HCT116 (cell line): ENCODE measurements around the gene ARHGAP23. TPM values are rescaled to one million over a fixed set of nuclear protein-coding genes. Genes with fewer than 3 reads are reported as not detected.
A peak's percentile ranks its signal among the peaks of the same experiment; 100 is the strongest.

Experiments
- ATAC-seq: fragments of 200-7000 bp; cut with Tn5 transposase; 2 replicates; pipeline ENCODE4 v1.9.1; 2020; ENCODE audit warnings: mild to moderate bottlenecking, moderate library complexity
- BruUV-seq: library from RNA; stranded (reverse); fragments of 400-500 nt; replicated peaks from 2 replicates; lab custom pipeline; 2021; lab: Mats Ljungman, UMichigan
- CTCF ChIA-PET: fragments of 300-600 bp; sonication (Branson Sonifier 250); formaldehyde crosslinking; loops from one replicate; lab custom pipeline; 2021; ENCODE audit warnings: antibody characterized with exemption; lab: Charles Lee
- POLR2A ChIA-PET: fragments of 300-600, 350-600 bp; sonication (Branson Sonifier 250); formaldehyde crosslinking; loops from one replicate; lab custom pipeline; 2021; ENCODE audit warnings: antibody characterized with exemption; lab: Charles Lee
- RAD21 ChIA-PET, 2 experiments: fragments of 300-600 bp; sonication (Branson Sonifier 250); formaldehyde crosslinking; loops; one replicate each; lab custom pipeline; 2023; ENCODE audit warnings: low total read pairs in 2 of 2; ENCODE audit not compliant: uncharacterized antibody in 2 of 2, unreplicated experiment in 2 of 2, low non-redundant PET in 1 of 2; lab: Charles Lee
- DNase-seq: peaks from one replicate; pipeline ENCODE4 v3.0.0-alpha.2; 2010; ENCODE audit warnings: low read depth, low spot score
- H2AFZ ChIP-seq: fragments of 200-600 bp; shearing (Covaris generic), sonication (generic); 2 replicates; pipeline ENCODE4 v1.6.1; 2017; ENCODE audit warnings: low read depth, mixed run types, mixed read lengths, antibody characterized with exemption, low read length; ENCODE audit not compliant: poor library complexity, severe bottlenecking
- H3K27ac ChIP-seq: 2 replicates; pipeline ENCODE4 v1.5.1; 2012; ENCODE audit warnings: low read depth, low read length
- H3K27me3 ChIP-seq: fragments of 200-600 bp; sonication (generic); 2 replicates; pipeline ENCODE4 v1.6.1; 2016; ENCODE audit warnings: mixed run types, low read length, mixed read lengths; ENCODE audit not compliant: insufficient read depth
- H3K36me3 ChIP-seq, 2 experiments: fragments of 200-500 bp in 1 of 2; fragments of 200-600 bp in 1 of 2; sonication (Bioruptor generic) in 1 of 2; sonication (generic) in 1 of 2; 2 replicates each; pipeline versions ENCODE4 v1.5.1 to v1.6.1; 2014 to 2016; ENCODE audit warnings: low read length in 2 of 2, inconsistent platforms in 1 of 2, mixed read lengths in 1 of 2, mixed run types in 1 of 2; ENCODE audit not compliant: insufficient read depth in 2 of 2, control insufficient read depth in 1 of 2
- H3K4me1 ChIP-seq, 2 experiments: fragments of 200-600 bp in 1 of 2; sonication (generic) in 1 of 2; 2 replicates each; pipeline versions ENCODE4 v1.5.1 to v1.6.1; 2012 to 2017; ENCODE audit warnings: low read length in 2 of 2, inconsistent platforms in 1 of 2, mild to moderate bottlenecking in 1 of 2, mixed read lengths in 1 of 2, mixed run types in 1 of 2, moderate library complexity in 1 of 2; ENCODE audit not compliant: insufficient read depth in 2 of 2, control insufficient read depth in 1 of 2
- H3K4me2 ChIP-seq: fragments of 200-600 bp; sonication (generic); 2 replicates; pipeline ENCODE4 v1.6.1; 2017; ENCODE audit warnings: mixed run types, low read length, mixed read lengths
- H3K4me3 ChIP-seq, 2 experiments: fragments of 200-600 bp in 1 of 2; sonication (generic) in 1 of 2; replicated peaks in 1 of 2; 2 replicates each; pipeline ENCODE4 v1.5.1; 2011 to 2016; ENCODE audit warnings: low read length in 2 of 2, control low read depth in 1 of 2, low read depth in 1 of 2, mild to moderate bottlenecking in 1 of 2, mixed read lengths in 1 of 2, mixed run types in 1 of 2
- H3K79me2 ChIP-seq: fragments of 200-600 bp; sonication (generic); 2 replicates; pipeline ENCODE4 v1.6.1; 2017; ENCODE audit warnings: mild to moderate bottlenecking, mixed run types, low read length, moderate library complexity, mixed read lengths; ENCODE audit not compliant: insufficient read depth
- H3K9ac ChIP-seq: fragments of 200-600 bp; sonication (generic); 2 replicates; pipeline ENCODE4 v1.6.1; 2016; ENCODE audit warnings: low read length, mixed read lengths
- H3K9me2 ChIP-seq: fragments of 200-600 bp; sonication (generic), shearing (Covaris generic); 2 replicates; pipeline ENCODE4 v1.6.1; 2017; ENCODE audit warnings: mixed run types, mild to moderate bottlenecking, moderate library complexity; ENCODE audit not compliant: insufficient read depth
- H3K9me3 ChIP-seq, 2 experiments: fragments of 200-500 bp in 1 of 2; fragments of 200-600 bp in 1 of 2; sonication (Bioruptor generic) in 1 of 2; sonication (generic) in 1 of 2; 2 replicates each; pipeline ENCODE4 v1.6.1; 2014 to 2017; ENCODE audit warnings: low read length in 2 of 2, mixed read lengths in 2 of 2, inconsistent platforms in 1 of 2, low read depth in 1 of 2, mild to moderate bottlenecking in 1 of 2, mixed run types in 1 of 2, moderate library complexity in 1 of 2; ENCODE audit not compliant: control insufficient read depth in 1 of 2, insufficient read depth in 1 of 2
- H4K20me1 ChIP-seq: fragments of 200-600 bp; sonication (generic), shearing (Covaris generic); 2 replicates; pipeline ENCODE4 v1.6.1; 2017; ENCODE audit warnings: mixed run types, mild to moderate bottlenecking, moderate library complexity; ENCODE audit not compliant: insufficient read depth
- ATF3 ChIP-seq: IDR thresholded peaks from 2 replicates; pipeline ENCODE4 v1.6.1; 2012
- CBX3 ChIP-seq: IDR thresholded peaks from 2 replicates; pipeline ENCODE4 v1.6.1; 2012; ENCODE audit warnings: low read depth
- CEBPB ChIP-seq: IDR thresholded peaks from 2 replicates; pipeline ENCODE4 v1.6.1; 2012; ENCODE audit warnings: low read depth
- SP1 ChIP-seq: IDR thresholded peaks from 2 replicates; pipeline ENCODE4 v1.6.1; 2012; ENCODE audit warnings: low read depth
- ZBTB33 ChIP-seq: IDR thresholded peaks from 2 replicates; pipeline ENCODE4 v1.6.1; 2011; ENCODE audit warnings: mild to moderate bottlenecking, low read length, moderate library complexity; ENCODE audit not compliant: insufficient replicate concordance; ENCODE audit errors: extremely low read depth
- intact Hi-C: fragments of 100-400 bp; cut with micrococcal nuclease; formaldehyde crosslinking; loops from 2 replicates; pipeline ENCODE4 v1.10.0; 2022
- total RNA-seq: library from RNA; stranded (reverse); gene quantifications from one replicate; pipeline ENCODE4 v1.2.1, GENCODE V29; 2021; ENCODE audit not compliant: unreplicated experiment

The ARHGAP23 gene
- total RNA-seq, 1 experiment from 2014 or later, result 41.0 TPM

GRCh38 chr17:38427160-38427949 lies 909 bp upstream of the ARHGAP23 start:
- DNase-seq, result no peak
- peak overlapping the region; percentile 63 for H3K9ac ChIP-seq
- no peaks in the 10 kb centered on the region for H3K36me3 ChIP-seq
- TF ChIP-seq SP1, result no peak
- no peak for TF ChIP-seq ATF3
- no peak for TF ChIP-seq CBX3
- TF ChIP-seq ZBTB33, result no peak
- no peak for TF ChIP-seq CEBPB
- ChIA-PET POLR2A (no interaction called here), RAD21 (interaction anchor here in 1 of 2 experiments (1.4 kb wide), 1 partner anchor 45 kb away, joined by 3 read pairs; no protein-coding TSS in a partner anchor), CTCF (interaction anchor here (1.4 kb wide), 1 partner anchor 131 kb away, joined by 4 read pairs; no protein-coding TSS in a partner anchor)
- 0 out of 2 replicates have a peak, but pooled peaks cover 4% of the 10 kb centered on the region for H3K79me2 ChIP-seq
- H3K27ac ChIP-seq, result peak overlapping the region; percentile 56
- H4K20me1 ChIP-seq, result no peaks in the 10 kb centered on the region
- BruUV-seq, result TSS peak; percentile 56
- H3K4me1 ChIP-seq, result peaks cover 22 to 44% of the 10 kb centered on the region in 2 experiments
- no peaks in the 10 kb centered on the region for H3K27me3 ChIP-seq
- H3K4me2 ChIP-seq, result peak overlapping the region; percentile 100
- no peak for ATAC-seq
- no peaks in the 10 kb centered on the region for H3K9me3 ChIP-seq
- intact Hi-C loops, result no loop called here
- H3K9me2 ChIP-seq, result no peaks in the 10 kb centered on the region
- peak overlapping the region; percentile 90 for H2AFZ ChIP-seq
- peak overlapping the region; percentile 64 to 81 for H3K4me3 ChIP-seq
